KOPT-K1 (cell line): ENCODE results near the gene PCMTD2.
"Not testable (repeated sequence)": the region's sequence is repeated elsewhere in the genome, so short reads cannot be mapped to it uniquely, and the experiment has no call there.

Source experiments
- H3K27ac ChIP-seq: fragments of 200-600 bp; sonication (generic); 2 replicates; pipeline ENCODE4 v1.5.1; 2016; ENCODE audit warnings: antibody characterized with exemption, mild to moderate bottlenecking, low read depth, low read length; ENCODE audit not compliant: poor library complexity, severe bottlenecking
- H3K36me3 ChIP-seq: fragments of 200-600 bp; sonication (generic); 2 replicates; pipeline ENCODE4 v1.5.1; 2017; ENCODE audit warnings: antibody characterized with exemption, mild to moderate bottlenecking, low read length, moderate library complexity; ENCODE audit not compliant: insufficient read depth
- H3K9me3 ChIP-seq: fragments of 200-600 bp; sonication (generic); 2 replicates; pipeline ENCODE4 v1.5.1; 2017; ENCODE audit warnings: antibody characterized with exemption, low read length, mild to moderate bottlenecking; ENCODE audit not compliant: insufficient read depth, poor library complexity, severe bottlenecking

The PCMTD2 gene

GRCh38 chr20:64317331-64317730, 61.8 kb downstream of the PCMTD2 start:
- not testable (repeated sequence) for H3K36me3 ChIP-seq, H3K9me3 ChIP-seq, H3K27ac ChIP-seq

- not testable (repeated sequence) for H3K9me3 ChIP-seq, H3K27ac ChIP-seq, H3K36me3 ChIP-seq
These were observed 62.5 kb downstream of the PCMTD2 start for GRCh38 chr20:64318056-64318455.

GRCh38 chr20:64322031-64322789, 66.7 kb downstream of the PCMTD2 start:
- not testable (repeated sequence) for H3K36me3 ChIP-seq, H3K27ac ChIP-seq, H3K9me3 ChIP-seq
